ENCODE results near the gene ZFYVE28. TPM values are rescaled to one million over a fixed set of nuclear protein-coding genes. Genes with fewer than 3 reads are reported as not detected.

ZFYVE28 gene
- total RNA-seq, 1 donor from 2014 or later: 2.0 TPM

DNA sequence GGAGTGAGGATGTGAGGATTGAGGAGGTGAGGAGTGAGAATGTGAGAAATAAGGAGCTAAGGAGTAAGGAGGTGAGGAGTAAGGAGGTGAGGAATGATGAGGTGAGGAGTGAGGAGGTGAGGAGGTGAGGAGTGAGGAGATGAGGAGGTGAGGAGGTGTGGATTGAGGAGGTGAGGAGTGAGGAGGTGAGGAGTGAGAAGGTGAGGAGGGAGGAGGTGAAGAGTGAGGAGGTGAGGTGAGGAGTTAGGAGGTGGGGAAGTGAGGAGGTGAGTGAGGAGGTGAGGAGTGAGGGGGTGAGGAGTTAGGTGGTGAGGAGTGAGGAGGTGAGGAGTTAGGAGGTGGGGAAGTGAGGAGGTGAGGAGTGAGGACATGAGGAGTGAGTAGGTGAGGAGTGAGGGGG lies 81.8 kb downstream of the ZFYVE28 start:
- no peak for DNase-seq (ENCODE audit: low read depth)
- Histone ChIP-seq H3K4me3 (ENCODE audit: low read depth, low read length) (no peak overlapping the region), H3K27me3 (ENCODE audit: control insufficient read depth, insufficient read depth, low read length) (peaks cover 2% of the 10 kb centered on the region), H3K36me3 (ENCODE audit: control insufficient read depth, insufficient read depth, low read length) (no peaks in the 10 kb centered on the region)
- TF ChIP-seq, protein P1, sequence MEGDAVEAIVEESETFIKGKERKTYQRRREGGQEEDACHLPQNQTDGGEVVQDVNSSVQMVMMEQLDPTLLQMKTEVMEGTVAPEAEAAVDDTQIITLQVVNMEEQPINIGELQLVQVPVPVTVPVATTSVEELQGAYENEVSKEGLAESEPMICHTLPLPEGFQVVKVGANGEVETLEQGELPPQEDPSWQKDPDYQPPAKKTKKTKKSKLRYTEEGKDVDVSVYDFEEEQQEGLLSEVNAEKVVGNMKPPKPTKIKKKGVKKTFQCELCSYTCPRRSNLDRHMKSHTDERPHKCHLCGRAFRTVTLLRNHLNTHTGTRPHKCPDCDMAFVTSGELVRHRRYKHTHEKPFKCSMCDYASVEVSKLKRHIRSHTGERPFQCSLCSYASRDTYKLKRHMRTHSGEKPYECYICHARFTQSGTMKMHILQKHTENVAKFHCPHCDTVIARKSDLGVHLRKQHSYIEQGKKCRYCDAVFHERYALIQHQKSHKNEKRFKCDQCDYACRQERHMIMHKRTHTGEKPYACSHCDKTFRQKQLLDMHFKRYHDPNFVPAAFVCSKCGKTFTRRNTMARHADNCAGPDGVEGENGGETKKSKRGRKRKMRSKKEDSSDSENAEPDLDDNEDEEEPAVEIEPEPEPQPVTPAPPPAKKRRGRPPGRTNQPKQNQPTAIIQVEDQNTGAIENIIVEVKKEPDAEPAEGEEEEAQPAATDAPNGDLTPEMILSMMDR (IDR thresholded peaks at IDR 0.05; ENCODE audit: insufficient read depth, low read length, poor library complexity, severe bottlenecking): no peak

DNA sequence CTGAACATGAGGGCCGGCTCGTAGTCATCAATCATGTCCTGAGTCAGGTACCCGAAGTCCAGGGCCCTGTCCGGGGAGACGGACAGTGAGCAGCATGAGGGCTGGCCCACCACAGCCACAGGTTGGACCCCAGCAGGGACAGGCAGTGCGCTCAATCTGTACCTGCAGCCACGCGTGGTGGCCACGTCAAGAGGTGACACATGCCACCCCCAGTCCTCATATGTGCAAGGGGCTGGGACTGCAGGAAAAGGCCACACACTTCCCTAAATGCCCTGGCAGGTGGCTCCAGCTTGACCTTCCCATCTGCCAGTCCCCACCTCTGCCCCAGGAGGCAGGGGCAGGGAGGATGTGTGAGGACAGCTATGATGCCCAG lies 82.7 kb downstream of the ZFYVE28 start:
- no peak for DNase-seq (ENCODE audit: low read depth)

DNA sequence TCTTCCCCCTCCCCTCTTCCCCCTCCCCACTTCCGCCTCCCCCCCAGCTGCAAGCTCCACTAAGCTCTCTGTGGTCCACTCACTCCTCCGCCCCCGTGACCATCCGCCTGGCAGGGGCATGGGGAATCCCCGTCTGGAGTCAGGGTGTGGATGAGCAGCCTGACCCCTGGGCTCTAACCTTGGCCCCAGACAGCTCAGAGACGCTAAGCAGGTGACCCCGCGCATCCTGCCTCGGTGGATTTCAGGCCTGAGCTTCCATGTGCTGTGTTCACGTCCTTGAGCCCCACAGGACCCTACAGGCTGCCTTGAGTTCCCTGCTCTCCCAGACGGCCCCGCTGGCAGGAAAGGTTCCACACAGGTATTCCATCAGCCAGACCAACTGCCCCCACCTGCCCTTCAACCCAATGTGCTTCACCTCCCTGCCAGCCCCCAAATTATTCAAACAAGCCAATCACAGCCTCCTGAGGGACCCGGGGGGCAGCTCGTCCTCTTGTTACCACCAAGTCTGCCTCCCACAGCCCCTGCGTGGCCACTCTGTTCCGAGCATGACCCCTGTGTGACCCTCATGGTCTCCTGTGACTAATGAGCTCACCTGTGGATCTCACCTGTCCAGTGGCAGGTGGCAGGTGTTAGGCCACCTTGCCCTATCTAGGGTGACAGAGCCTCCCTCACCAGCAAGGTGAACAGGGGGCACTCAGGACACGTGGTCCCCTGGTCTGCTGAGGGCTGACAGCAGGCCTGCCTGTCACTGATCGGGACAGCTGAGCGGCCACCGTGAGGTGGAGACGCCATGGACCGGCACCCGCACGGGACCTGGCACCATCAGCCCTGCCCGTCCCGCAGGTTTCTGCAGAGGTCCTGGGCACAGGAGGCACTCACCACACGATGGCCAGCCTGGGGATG lies 83.4 kb downstream of the ZFYVE28 start:
- TF ChIP-seq, protein P1 (IDR thresholded peaks at IDR 0.05; ENCODE audit: insufficient read depth, low read length, poor library complexity, severe bottlenecking): no peak
- no peaks in the 10 kb centered on the region for H3K36me3 ChIP-seq (ENCODE audit: control insufficient read depth, insufficient read depth, low read length)
- H3K27me3 ChIP-seq (ENCODE audit: control insufficient read depth, insufficient read depth, low read length): peaks cover 2% of the 10 kb centered on the region
- no peak for DNase-seq (ENCODE audit: low read depth)
- no peak overlapping the region for H3K4me3 ChIP-seq (ENCODE audit: low read depth, low read length)

More for the DNA sequence above, 82.7 kb downstream of the ZFYVE28 start:
- TF ChIP-seq, protein P1 (IDR thresholded peaks at IDR 0.05; ENCODE audit: insufficient read depth, low read length, poor library complexity, severe bottlenecking): no peak
- H3K4me3 ChIP-seq (ENCODE audit: low read depth, low read length): no peak overlapping the region
- no peaks in the 10 kb centered on the region for H3K36me3 ChIP-seq (ENCODE audit: control insufficient read depth, insufficient read depth, low read length)
- peaks cover 2% of the 10 kb centered on the region for H3K27me3 ChIP-seq (ENCODE audit: control insufficient read depth, insufficient read depth, low read length)

DNA sequence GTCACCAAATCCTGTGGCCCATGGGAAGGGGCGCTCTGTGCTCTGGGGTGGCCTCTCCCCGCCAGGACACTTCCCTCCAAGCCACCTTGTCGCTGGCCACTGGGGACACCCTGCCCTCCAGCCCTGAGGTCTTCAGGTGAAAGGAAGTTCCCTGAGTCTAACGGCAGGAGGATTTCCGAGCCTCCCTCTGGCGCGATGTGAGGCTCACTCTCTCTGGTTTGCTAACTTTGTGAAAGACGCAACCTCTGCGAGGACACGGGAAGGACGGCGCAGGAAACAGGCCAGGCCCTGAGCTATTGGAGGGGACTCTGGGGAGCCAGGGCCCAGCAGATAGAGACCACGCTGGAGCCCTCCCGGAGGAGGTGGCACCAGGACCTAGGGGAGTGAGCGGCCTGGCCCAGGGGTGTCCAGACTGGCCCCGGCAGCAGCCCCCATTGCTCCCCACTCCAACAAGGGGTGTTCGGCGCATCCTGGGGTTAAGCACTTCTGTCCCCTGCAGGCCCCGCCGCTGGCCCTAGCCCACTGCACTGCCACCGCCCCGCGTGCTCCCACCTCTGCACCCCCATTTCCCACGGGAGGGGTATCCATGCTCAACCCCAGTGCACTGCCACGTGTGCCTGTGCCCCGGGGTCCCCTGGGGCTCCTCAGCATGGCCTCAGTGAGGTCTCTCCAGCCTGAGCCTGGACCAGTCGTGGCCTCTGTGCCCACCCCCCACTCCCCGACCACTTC lies 84.4 kb downstream of the ZFYVE28 start:
- no peaks in the 10 kb centered on the region for H3K36me3 ChIP-seq (ENCODE audit: control insufficient read depth, insufficient read depth, low read length)
- peaks cover 2% of the 10 kb centered on the region for H3K27me3 ChIP-seq (ENCODE audit: control insufficient read depth, insufficient read depth, low read length)
- TF ChIP-seq, protein P1 (IDR thresholded peaks at IDR 0.05; ENCODE audit: insufficient read depth, low read length, poor library complexity, severe bottlenecking): no peak
- DNase-seq (ENCODE audit: low read depth): no peak
- H3K4me3 ChIP-seq (ENCODE audit: low read depth, low read length): no peak overlapping the region

DNA sequence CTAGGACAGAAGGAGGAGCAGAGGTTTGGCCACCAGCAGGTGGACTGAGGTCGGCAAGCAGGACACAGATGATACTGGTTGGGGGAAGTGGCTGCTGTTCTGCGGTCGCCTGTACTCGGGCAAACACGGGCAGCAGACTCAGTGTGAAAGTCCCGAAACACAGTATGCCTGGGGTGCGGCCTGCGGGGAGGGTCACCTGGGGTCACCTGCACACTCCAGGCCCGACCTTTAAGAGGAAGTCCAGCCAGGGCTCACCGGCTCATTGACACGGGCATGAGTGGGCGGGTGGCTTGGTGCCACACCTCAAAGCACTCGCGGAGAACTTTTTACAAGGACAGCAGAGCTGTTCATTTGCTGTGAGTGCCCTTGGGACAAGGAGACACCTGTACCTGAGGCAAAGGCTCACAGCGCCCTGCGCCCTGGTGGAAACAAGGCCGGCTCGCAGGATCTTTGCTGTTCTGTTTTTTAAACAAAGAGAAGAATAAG lies 85.0 kb downstream of the ZFYVE28 start:
- no peak overlapping the region for H3K4me3 ChIP-seq (ENCODE audit: low read depth, low read length)
- H3K36me3 ChIP-seq (ENCODE audit: control insufficient read depth, insufficient read depth, low read length): no peaks in the 10 kb centered on the region
- DNase-seq (ENCODE audit: low read depth): no peak
- peaks cover 2% of the 10 kb centered on the region for H3K27me3 ChIP-seq (ENCODE audit: control insufficient read depth, insufficient read depth, low read length)
- TF ChIP-seq, protein P1 (IDR thresholded peaks at IDR 0.05; ENCODE audit: insufficient read depth, low read length, poor library complexity, severe bottlenecking): no peak

Measured in kidney epithelial cell (primary cell).